Esophagus muscularis mucosa (tissue), 3 donors: ENCODE data around the gene ABHD12.

Experiments
- POLR2A ChIP-seq: fragments of 450-650 bp; IDR thresholded peaks from one replicate; pipeline ENCODE4 v1.6.1; 2017; ENCODE audit warnings: antibody characterized with exemption, moderate library complexity, mild to moderate bottlenecking, low read depth
- TF ChIP-seq, protein P1 (sequence below), 3 experiments: fragments of 200-600 bp in 2 of 3; fragments of 450-650 bp in 1 of 3; sonication (generic) in 2 of 3; IDR thresholded peaks; one replicate each; pipeline ENCODE4 v1.5.1; 2017 to 2019; ENCODE audit warnings: antibody characterized with exemption in 3 of 3, mild to moderate bottlenecking in 2 of 3, moderate library complexity in 1 of 3

DNA sequence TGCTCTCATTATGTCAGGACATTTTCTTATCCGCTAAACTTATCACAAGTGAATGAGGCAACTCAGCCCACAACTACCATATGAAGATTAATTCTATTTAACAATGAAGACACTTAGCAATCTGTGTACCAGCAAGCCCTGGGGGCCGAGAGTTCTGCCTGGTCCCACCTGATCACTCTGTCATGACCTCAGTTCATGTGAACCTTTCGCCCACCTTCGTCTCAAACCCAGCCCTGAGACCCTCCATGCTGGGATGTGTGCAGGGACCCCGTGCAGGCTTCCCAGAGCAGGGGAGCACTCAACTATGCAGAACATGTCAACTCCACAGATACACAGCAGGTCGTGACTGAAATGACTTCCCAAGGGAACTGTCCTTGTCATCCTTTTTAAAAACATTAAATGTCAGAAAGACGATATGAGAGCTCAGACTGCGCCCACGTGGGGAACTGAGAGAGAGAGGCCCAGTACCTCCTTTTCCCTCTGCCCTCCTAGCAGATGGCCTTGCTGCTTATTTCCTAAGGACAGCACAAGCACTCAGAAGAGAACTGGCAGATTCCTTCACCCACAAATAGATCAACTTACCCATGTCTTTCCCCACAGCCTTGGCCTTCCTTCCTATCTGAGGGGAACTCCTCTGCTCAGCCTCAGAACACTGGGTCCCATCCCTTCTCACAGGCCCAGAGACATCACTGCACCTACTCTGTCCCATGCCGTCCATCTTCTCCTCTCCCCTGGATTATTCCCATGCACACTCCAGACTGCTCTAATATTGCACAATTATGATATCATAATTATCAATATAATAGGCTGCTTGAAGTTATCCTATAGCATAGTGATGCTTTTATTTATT is 11.5 kb downstream of the ABHD12 start:
- TF ChIP-seq, protein P1, sequence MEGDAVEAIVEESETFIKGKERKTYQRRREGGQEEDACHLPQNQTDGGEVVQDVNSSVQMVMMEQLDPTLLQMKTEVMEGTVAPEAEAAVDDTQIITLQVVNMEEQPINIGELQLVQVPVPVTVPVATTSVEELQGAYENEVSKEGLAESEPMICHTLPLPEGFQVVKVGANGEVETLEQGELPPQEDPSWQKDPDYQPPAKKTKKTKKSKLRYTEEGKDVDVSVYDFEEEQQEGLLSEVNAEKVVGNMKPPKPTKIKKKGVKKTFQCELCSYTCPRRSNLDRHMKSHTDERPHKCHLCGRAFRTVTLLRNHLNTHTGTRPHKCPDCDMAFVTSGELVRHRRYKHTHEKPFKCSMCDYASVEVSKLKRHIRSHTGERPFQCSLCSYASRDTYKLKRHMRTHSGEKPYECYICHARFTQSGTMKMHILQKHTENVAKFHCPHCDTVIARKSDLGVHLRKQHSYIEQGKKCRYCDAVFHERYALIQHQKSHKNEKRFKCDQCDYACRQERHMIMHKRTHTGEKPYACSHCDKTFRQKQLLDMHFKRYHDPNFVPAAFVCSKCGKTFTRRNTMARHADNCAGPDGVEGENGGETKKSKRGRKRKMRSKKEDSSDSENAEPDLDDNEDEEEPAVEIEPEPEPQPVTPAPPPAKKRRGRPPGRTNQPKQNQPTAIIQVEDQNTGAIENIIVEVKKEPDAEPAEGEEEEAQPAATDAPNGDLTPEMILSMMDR (IDR thresholded peaks at IDR 0.05), result no peak
- TF ChIP-seq POLR2A, result no peak
